Measurements from ENCODE around the gene PNPLA4. TPM values are rescaled to one million over a fixed set of nuclear protein-coding genes. Genes with fewer than 3 reads are reported as not detected.

The PNPLA4 gene, protein sequence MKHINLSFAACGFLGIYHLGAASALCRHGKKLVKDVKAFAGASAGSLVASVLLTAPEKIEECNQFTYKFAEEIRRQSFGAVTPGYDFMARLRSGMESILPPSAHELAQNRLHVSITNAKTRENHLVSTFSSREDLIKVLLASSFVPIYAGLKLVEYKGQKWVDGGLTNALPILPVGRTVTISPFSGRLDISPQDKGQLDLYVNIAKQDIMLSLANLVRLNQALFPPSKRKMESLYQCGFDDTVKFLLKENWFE
- 10 to 100 TPM; 12.7 to 13.9 TPM for total RNA-seq

GRCh38 chrX:7927259-7928167, at the start of gene PNPLA4:
PNPLA4 (minus strand) TSS chrX:7927413; CDS start chrX:7926119, 1,294 bp downstream.
- CTCF ChIA-PET: no interaction called here
- no peak for TF ChIP-seq CTCF (IDR thresholded peaks at IDR 0.05)
- intact Hi-C loops (cut with micrococcal nuclease): no loop called here
- peak within 1 kb of the TSS; percentile 97 for H3K27ac Mint-ChIP-seq
- H3K4me1 Mint-ChIP-seq (ENCODE audit: low read depth): peaks cover 14% of the 10 kb centered on the region
- no peaks in the 10 kb centered on the region for H3K9me3 Mint-ChIP-seq
- ATAC-seq: peak; percentile 90
- H3K36me3 Mint-ChIP-seq (ENCODE audit: low read depth): peaks cover 1% of the 10 kb centered on the region
- DNase-seq: peak; percentile 85
- POLR2A ChIA-PET: no interaction called here
- H3K27me3 Mint-ChIP-seq: no peaks in the 10 kb centered on the region
- H3K4me3 Mint-ChIP-seq: peak within 1 kb of the TSS; percentile 87

- DNase-seq: no peak
- Mint-ChIP-seq H3K27ac (no peak overlapping the region), H3K9me3 (no peaks in the 10 kb centered on the region), H3K4me1 (ENCODE audit: low read depth) (no peaks in the 10 kb centered on the region), H3K36me3 (ENCODE audit: low read depth) (no peaks in the 10 kb centered on the region), H3K27me3 (no peaks in the 10 kb centered on the region), H3K4me3 (no peak overlapping the region)
- ATAC-seq: no peak
- POLR2A ChIA-PET: no interaction called here
- CTCF ChIA-PET: no interaction called here
- intact Hi-C loops (cut with micrococcal nuclease): no loop called here
- no peak for TF ChIP-seq CTCF (IDR thresholded peaks at IDR 0.05)
Observed at GRCh38 chrX:7972586-7972985, 45.4 kb upstream of the PNPLA4 start.

DNA sequence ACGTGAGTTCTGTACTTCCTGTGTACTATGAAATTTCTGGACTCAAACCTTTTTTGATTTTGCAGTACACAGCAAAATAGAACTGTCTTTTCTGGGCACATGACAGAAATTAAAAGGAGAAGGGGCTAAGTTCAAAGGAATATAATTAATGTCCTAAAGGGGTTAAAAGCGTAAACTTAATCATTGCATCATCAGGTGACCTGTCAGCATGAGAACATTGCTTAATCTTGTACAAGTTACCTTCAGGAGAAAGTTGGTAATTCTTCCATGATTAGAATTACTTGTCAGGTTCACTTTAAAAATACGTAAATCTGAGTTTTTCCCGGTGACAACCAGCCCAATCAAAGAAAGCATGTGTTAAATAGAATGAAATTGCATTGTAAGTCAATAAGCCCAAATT, 43.2 kb upstream of the PNPLA4 start:
- ATAC-seq: no peak
- ChIA-PET CTCF (no interaction called here), POLR2A (no interaction called here)
- no peak for DNase-seq
- intact Hi-C loops (cut with micrococcal nuclease): no loop called here
- no peak overlapping the region for H3K27ac Mint-ChIP-seq
- H3K9me3 Mint-ChIP-seq: no peaks in the 10 kb centered on the region
- no peaks in the 10 kb centered on the region for H3K36me3 Mint-ChIP-seq (ENCODE audit: low read depth)
- no peaks in the 10 kb centered on the region for H3K4me1 Mint-ChIP-seq (ENCODE audit: low read depth)
- no peaks in the 10 kb centered on the region for H3K27me3 Mint-ChIP-seq
- no peak overlapping the region for H3K4me3 Mint-ChIP-seq
- no peak for TF ChIP-seq CTCF (IDR thresholded peaks at IDR 0.05)

GRCh38 chrX:7965436-7965835, 38.2 kb upstream of the PNPLA4 start:
- DNase-seq: no peak
- no peaks in the 10 kb centered on the region for H3K9me3 Mint-ChIP-seq
- H3K27me3 Mint-ChIP-seq: no peaks in the 10 kb centered on the region
- intact Hi-C loops (cut with micrococcal nuclease): no loop called here
- CTCF ChIA-PET: no interaction called here
- no peak for ATAC-seq
- POLR2A ChIA-PET: no interaction called here
- H3K4me3 Mint-ChIP-seq: no peak overlapping the region
- H3K4me1 Mint-ChIP-seq (ENCODE audit: low read depth): no peaks in the 10 kb centered on the region
- TF ChIP-seq CTCF (IDR thresholded peaks at IDR 0.05): no peak
- no peaks in the 10 kb centered on the region for H3K36me3 Mint-ChIP-seq (ENCODE audit: low read depth)
- H3K27ac Mint-ChIP-seq: no peak overlapping the region

DNA sequence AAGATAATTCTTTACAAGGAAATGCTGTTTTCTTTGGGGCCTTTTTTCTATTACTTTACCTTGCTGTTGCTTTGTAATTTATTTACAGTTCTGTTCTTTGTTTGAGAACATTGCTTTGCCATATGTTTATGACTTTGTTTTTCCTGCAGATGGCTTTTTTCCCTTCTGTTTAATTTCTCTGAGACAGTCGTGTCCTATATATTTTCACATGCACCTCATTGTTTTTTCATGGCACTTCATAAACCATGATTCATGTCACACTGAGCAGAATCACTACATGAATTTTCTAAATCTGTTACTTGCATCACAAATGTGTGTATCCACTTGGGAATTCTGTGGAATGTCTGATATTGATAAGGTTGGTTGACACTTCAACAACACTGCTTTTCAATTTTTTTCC, 33.0 kb upstream of the PNPLA4 start:
- TF ChIP-seq CTCF (IDR thresholded peaks at IDR 0.05): no peak
- Mint-ChIP-seq H3K4me1 (ENCODE audit: low read depth) (no peaks in the 10 kb centered on the region), H3K27ac (no peak overlapping the region), H3K4me3 (no peak overlapping the region), H3K27me3 (no peaks in the 10 kb centered on the region), H3K36me3 (ENCODE audit: low read depth) (peaks cover 5% of the 10 kb centered on the region), H3K9me3 (peaks cover 5% of the 10 kb centered on the region)
- CTCF ChIA-PET: no interaction called here
- no peak for ATAC-seq
- intact Hi-C loops (cut with micrococcal nuclease): no loop called here
- no peak for DNase-seq
- POLR2A ChIA-PET: no interaction called here

All from activated CD8-positive, alpha-beta T cell treated with anti-CD3 and anti-CD28 coated beads for 36 hours (primary cell).